ENCODE data around the gene UBAC2. TPM values are rescaled to one million over a fixed set of nuclear protein-coding genes. Genes with fewer than 3 reads are reported as not detected.

The UBAC2 gene
- total and polyA plus RNA-seq, 2 donors: 42.8 to 69.1 TPM

DNA sequence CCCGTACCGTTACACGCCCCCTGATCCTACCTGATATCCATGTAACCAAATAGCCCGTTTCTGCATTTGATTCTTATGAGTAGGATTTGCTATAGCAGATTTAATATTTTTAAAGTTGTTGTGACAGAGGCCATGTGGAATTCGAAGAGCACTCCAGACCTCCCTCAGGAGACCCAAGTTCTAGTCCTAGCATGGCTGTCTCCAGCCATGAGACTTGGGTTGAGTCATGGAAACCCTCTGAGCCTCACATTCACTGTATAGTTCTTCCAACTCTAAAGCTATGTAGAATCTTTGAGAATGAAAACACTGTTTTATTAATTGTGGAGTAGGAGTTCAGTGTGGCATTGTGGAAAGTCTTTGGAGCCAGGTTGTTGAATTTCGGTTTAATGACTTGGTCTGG, 114.5 kb downstream of the UBAC2 start:
- peaks cover 6 to 18% of the 10 kb centered on the region in 2 donors for H3K36me3 ChIP-seq (ENCODE audit: control insufficient read depth in 2 of 2, insufficient read depth in 2 of 2, low read length in 1 of 2)
- peaks cover 0 to 26% of the 10 kb centered on the region in 2 donors for H3K4me1 ChIP-seq (ENCODE audit: control insufficient read depth in 2 of 2, insufficient read depth in 2 of 2, low read length in 2 of 2)
- no peak overlapping the region for H3K4me3 ChIP-seq (ENCODE audit: low read length in 2 of 2)
- DNase-seq (ENCODE audit: low read depth in 6 of 9, low spot score in 9 of 9): no peak
- H3K27ac ChIP-seq (ENCODE audit: low read depth in 1 of 2, low read length in 1 of 2): peak overlapping the region in 1 of 2 donors; percentile 56
- WGBS: 88% methylated on average over 6 of the region's 6 CpGs
- H3K27me3 ChIP-seq (ENCODE audit: control insufficient read depth in 2 of 2, insufficient read depth in 1 of 2, low read length in 1 of 2): no peaks in the 10 kb centered on the region
- no peaks in the 10 kb centered on the region for H3K9me3 ChIP-seq (ENCODE audit: control insufficient read depth in 2 of 2, insufficient read depth in 1 of 2, low read length in 1 of 2)

DNA sequence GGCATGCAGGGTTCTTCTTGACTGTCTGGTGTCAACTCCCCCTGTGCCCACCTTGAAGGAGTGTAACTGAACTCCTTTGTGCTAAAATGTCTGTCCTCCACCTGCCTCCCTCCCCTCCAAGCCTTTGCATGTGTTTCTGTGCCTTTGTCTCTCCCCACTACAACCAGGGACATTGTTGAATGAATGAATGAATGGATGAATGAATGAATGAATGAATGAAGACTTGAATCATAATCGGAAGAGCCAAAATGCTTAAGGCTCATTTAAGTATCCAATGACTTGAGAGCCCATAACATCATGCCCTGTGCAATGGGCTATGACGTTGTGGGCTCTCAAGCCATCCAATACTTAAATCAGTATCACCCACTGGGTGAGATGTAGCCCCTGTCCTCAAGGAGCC, 115.6 kb downstream of the UBAC2 start:
- Histone ChIP-seq H3K4me1 (ENCODE audit: control insufficient read depth in 2 of 2, insufficient read depth in 2 of 2, low read length in 2 of 2) (peaks cover 0 to 25% of the 10 kb centered on the region in 2 donors), H3K9me3 (ENCODE audit: control insufficient read depth in 2 of 2, insufficient read depth in 1 of 2, low read length in 1 of 2) (no peaks in the 10 kb centered on the region), H3K27ac (ENCODE audit: low read depth in 1 of 2, low read length in 1 of 2) (no peak overlapping the region), H3K36me3 (ENCODE audit: control insufficient read depth in 2 of 2, insufficient read depth in 2 of 2, low read length in 1 of 2) (peaks cover 6 to 18% of the 10 kb centered on the region in 2 donors), H3K4me3 (ENCODE audit: low read length in 2 of 2) (no peak overlapping the region), H3K27me3 (ENCODE audit: control insufficient read depth in 2 of 2, insufficient read depth in 1 of 2, low read length in 1 of 2) (no peaks in the 10 kb centered on the region)
- no peak for DNase-seq (ENCODE audit: low read depth in 6 of 9, low spot score in 9 of 9)
- WGBS: 98% methylated on average over 2 of the region's 2 CpGs

DNA sequence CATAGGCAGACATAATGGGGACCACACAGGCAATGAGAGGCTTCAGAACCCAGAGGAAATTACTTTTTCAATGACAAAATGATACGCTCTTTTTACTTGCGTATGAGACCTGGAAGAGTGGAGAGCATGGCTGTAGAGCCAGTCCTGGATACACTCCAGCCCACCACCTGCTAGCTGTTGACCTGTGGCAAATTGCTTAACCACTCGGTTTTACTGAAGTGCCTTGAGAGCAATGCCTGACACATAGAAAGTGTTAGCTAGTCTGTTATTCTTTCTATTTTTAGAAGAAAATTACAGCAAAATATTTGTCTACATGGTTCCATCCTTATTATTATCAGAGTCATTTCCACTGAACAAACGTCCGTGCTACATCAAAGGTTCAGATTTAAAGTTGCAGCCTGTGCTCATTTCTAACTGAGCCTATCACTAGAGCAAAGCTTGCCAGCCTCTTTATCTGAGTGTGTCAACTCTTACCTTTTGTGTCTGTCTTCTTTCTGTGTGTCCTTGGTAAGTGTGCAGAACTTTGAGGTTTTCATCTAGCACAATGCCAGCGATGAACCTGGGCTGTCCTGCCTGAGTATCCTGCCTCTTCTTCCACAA, 116.1 kb downstream of the UBAC2 start:
- WGBS: 94% methylated on average over 6 of the region's 6 CpGs
- Histone ChIP-seq H3K36me3 (ENCODE audit: control insufficient read depth in 2 of 2, insufficient read depth in 2 of 2, low read length in 1 of 2) (peaks cover 6 to 18% of the 10 kb centered on the region in 2 donors), H3K9me3 (ENCODE audit: control insufficient read depth in 2 of 2, insufficient read depth in 1 of 2, low read length in 1 of 2) (no peaks in the 10 kb centered on the region), H3K27ac (ENCODE audit: low read depth in 1 of 2, low read length in 1 of 2) (no peak overlapping the region), H3K4me3 (ENCODE audit: low read length in 2 of 2) (no peak overlapping the region), H3K27me3 (ENCODE audit: control insufficient read depth in 2 of 2, insufficient read depth in 1 of 2, low read length in 1 of 2) (no peaks in the 10 kb centered on the region), H3K4me1 (ENCODE audit: control insufficient read depth in 2 of 2, insufficient read depth in 2 of 2, low read length in 2 of 2) (peaks cover 0 to 24% of the 10 kb centered on the region in 2 donors)
- DNase-seq (ENCODE audit: low read depth in 6 of 9, low spot score in 9 of 9): no peak

DNA sequence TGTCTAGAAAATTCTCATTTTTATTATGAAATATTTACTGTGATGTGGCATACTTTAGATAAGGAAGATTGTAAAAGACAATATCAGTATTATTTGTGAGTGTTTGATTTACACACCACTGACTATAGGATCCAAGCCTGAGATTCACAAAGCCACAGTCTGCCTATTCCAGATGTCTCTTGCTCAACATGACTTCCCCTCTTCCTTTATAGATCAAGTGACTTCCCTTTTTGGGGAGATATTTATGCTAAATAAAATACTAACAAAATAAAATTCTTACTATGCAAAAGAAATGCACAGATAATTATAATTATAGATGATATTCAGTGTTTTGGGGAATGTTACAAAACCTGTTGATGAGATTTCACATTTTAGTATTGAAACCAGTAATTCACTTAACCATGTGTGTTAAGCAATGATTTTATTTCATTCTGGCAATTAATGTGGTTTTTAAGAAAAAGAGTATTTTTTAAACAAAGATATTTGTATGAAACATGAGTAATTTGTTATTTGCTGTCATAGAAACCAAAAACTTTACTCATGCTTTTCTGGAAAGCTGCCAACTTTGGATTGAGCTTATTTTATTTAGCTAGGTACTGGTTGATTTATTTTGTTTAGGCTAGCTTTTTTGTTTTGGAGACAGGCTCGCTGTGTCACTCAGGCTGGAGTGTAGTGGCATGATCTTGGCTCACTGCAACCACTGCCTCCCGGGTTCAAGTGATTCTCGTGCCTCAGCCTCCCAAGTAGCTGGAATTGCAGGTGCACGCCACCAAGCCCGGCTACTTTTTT, 120.2 kb downstream of the UBAC2 start:
- Histone ChIP-seq H3K9me3 (ENCODE audit: control insufficient read depth in 2 of 2, insufficient read depth in 1 of 2, low read length in 1 of 2) (no peaks in the 10 kb centered on the region), H3K4me1 (ENCODE audit: control insufficient read depth in 2 of 2, insufficient read depth in 2 of 2, low read length in 2 of 2) (peaks cover 0 to 16% of the 10 kb centered on the region in 2 donors), H3K27me3 (ENCODE audit: control insufficient read depth in 2 of 2, insufficient read depth in 1 of 2, low read length in 1 of 2) (no peaks in the 10 kb centered on the region), H3K36me3 (ENCODE audit: control insufficient read depth in 2 of 2, insufficient read depth in 2 of 2, low read length in 1 of 2) (peaks cover 10 to 16% of the 10 kb centered on the region in 2 donors), H3K4me3 (ENCODE audit: low read length in 2 of 2) (no peak overlapping the region), H3K27ac (ENCODE audit: low read depth in 1 of 2, low read length in 1 of 2) (no peak overlapping the region)
- no peak for DNase-seq (ENCODE audit: low read depth in 6 of 9, low spot score in 9 of 9)
- 93% methylated on average over 5 of the region's 5 CpGs for WGBS

DNA sequence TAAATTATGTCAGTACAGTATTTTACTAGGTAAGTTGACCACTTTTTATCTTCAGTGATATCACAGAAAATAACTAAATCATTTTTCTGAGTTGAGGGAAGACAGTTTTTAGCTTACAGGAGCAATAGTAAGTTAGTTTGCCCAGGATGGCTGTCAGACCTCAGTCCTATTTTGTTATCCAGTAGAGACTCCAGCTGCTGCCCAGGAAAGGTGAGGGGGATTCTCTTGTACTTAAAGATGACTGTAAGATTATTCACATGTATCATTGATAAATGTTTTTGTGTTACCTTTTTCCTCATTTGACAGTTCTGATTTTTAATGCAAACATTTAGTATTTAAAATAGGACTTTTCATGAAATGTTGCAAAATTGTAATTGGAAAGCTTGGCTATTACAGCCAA, 121.1 kb downstream of the UBAC2 start:
- no peaks in the 10 kb centered on the region for H3K27me3 ChIP-seq (ENCODE audit: control insufficient read depth in 2 of 2, insufficient read depth in 1 of 2, low read length in 1 of 2)

DNA sequence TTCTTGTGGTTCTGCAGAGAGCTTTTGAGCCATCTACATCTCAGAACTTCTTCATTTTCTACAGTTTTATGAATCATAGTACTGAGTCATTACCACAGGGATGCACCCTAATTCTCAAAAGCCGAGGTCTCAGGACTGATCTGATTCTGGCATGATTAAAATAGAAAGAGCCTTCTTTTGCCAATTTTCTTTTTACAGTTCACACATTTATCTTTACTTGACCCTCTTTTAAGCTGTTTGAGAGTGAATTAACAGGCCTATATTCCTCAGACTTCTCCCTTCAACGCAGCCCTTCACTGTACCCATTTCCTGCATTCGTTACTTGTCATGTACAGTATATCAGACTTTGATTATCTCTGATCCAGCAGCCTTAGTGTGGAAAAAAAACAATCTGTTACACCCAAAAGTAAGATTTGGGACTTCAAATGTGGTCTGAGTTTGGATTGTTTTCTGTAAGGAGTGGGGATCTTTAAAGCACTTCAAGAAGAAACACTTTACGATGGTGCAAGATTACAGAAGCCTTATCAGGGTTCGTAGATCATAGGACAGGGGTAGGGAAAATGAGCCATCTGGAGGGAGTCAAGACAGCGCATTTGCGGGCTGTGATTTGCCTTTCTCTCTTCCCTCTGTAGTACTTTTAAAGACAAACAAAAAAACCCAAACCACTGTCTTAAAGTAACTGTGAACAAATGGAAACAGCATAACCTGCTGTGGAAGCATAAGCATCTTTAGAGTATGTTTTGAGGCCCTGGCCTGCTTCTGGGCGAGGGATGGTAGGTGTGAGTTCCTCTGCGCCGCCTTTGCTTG, 121.8 kb downstream of the UBAC2 start:
- H3K4me1 ChIP-seq (ENCODE audit: control insufficient read depth in 2 of 2, insufficient read depth in 2 of 2, low read length in 2 of 2): peaks cover 0 to 13% of the 10 kb centered on the region in 2 donors

More for the DNA sequence above, 121.1 kb downstream of the UBAC2 start:
- Histone ChIP-seq H3K9me3 (ENCODE audit: control insufficient read depth in 2 of 2, insufficient read depth in 1 of 2, low read length in 1 of 2) (no peaks in the 10 kb centered on the region), H3K27ac (ENCODE audit: low read depth in 1 of 2, low read length in 1 of 2) (no peak overlapping the region), H3K4me1 (ENCODE audit: control insufficient read depth in 2 of 2, insufficient read depth in 2 of 2, low read length in 2 of 2) (peaks cover 0 to 13% of the 10 kb centered on the region in 2 donors), H3K4me3 (ENCODE audit: low read length in 2 of 2) (no peak overlapping the region), H3K36me3 (ENCODE audit: control insufficient read depth in 2 of 2, insufficient read depth in 2 of 2, low read length in 1 of 2) (peaks cover 13 to 18% of the 10 kb centered on the region in 2 donors)
- DNase-seq (ENCODE audit: low read depth in 6 of 9, low spot score in 9 of 9): no peak

DNA sequence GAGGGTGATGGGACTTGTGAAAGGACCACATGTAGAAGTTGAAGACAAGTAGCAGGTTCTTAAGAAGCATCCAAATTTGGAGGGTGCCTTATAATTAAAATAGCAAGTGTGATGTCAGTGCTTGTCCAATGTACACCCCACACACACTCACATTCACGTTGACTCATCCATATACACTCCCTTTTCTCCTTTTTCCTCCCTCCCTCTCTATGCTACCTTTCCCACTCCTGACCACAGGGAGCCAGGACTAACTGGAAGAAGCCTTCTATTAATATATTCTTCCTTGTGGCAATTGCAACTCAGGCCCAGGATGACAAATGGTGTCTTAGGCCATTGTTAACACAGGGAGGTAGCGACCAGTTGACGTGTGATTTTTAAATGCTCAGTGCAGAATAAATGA, 122.8 kb downstream of the UBAC2 start:
- H3K4me3 ChIP-seq (ENCODE audit: low read length in 2 of 2): no peak overlapping the region
- H3K27me3 ChIP-seq (ENCODE audit: control insufficient read depth in 2 of 2, insufficient read depth in 1 of 2, low read length in 1 of 2): no peaks in the 10 kb centered on the region
- over 99% methylated on average over 3 of the region's 3 CpGs for WGBS
- H3K4me1 ChIP-seq (ENCODE audit: control insufficient read depth in 2 of 2, insufficient read depth in 2 of 2, low read length in 2 of 2): peaks cover 0 to 13% of the 10 kb centered on the region in 2 donors
- DNase-seq (ENCODE audit: low read depth in 6 of 9, low spot score in 9 of 9): no peak
- peak overlapping the region in 1 of 2 donors; percentile 52 for H3K27ac ChIP-seq (ENCODE audit: low read depth in 1 of 2, low read length in 1 of 2)
- peaks cover 11 to 16% of the 10 kb centered on the region in 2 donors for H3K36me3 ChIP-seq (ENCODE audit: control insufficient read depth in 2 of 2, insufficient read depth in 2 of 2, low read length in 1 of 2)
- no peaks in the 10 kb centered on the region for H3K9me3 ChIP-seq (ENCODE audit: control insufficient read depth in 2 of 2, insufficient read depth in 1 of 2, low read length in 1 of 2)

More for the DNA sequence above, 121.8 kb downstream of the UBAC2 start:
- Histone ChIP-seq H3K27ac (ENCODE audit: low read depth in 1 of 2, low read length in 1 of 2) (peak overlapping the region; percentile 4 to 49), H3K27me3 (ENCODE audit: control insufficient read depth in 2 of 2, insufficient read depth in 1 of 2, low read length in 1 of 2) (no peaks in the 10 kb centered on the region), H3K4me3 (ENCODE audit: low read length in 2 of 2) (no peak overlapping the region), H3K9me3 (ENCODE audit: control insufficient read depth in 2 of 2, insufficient read depth in 1 of 2, low read length in 1 of 2) (no peaks in the 10 kb centered on the region), H3K36me3 (ENCODE audit: control insufficient read depth in 2 of 2, insufficient read depth in 2 of 2, low read length in 1 of 2) (peaks cover 11 to 13% of the 10 kb centered on the region in 2 donors)
- WGBS: 52% methylated on average over 10 of the region's 10 CpGs
- DNase-seq (ENCODE audit: low read depth in 6 of 9, low spot score in 9 of 9): peak in 1 of 9 donors; percentile 53

DNA sequence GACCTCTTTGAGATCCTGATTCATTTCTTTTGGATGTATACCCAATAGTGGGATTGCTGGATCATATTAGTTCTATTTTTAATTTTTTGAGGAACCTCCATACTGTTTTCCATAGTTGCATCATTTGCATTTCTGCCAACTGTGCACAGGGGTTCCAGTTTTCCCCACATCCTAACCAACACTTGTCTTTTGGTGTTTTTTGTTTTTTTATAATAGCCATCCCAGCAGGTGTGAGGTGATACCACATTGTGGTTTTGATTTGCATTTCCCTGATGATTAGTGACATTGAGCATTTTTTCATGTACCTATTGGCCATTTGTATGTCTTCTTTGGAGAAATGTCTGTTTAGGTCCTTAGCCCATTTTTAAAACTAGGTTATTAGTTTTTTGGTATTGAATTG, 125.4 kb downstream of the UBAC2 start:
- DNase-seq (ENCODE audit: low read depth in 6 of 9, low spot score in 9 of 9): no peak
- H3K36me3 ChIP-seq (ENCODE audit: control insufficient read depth in 2 of 2, insufficient read depth in 2 of 2, low read length in 1 of 2): peaks cover 7 to 20% of the 10 kb centered on the region in 2 donors

DNA sequence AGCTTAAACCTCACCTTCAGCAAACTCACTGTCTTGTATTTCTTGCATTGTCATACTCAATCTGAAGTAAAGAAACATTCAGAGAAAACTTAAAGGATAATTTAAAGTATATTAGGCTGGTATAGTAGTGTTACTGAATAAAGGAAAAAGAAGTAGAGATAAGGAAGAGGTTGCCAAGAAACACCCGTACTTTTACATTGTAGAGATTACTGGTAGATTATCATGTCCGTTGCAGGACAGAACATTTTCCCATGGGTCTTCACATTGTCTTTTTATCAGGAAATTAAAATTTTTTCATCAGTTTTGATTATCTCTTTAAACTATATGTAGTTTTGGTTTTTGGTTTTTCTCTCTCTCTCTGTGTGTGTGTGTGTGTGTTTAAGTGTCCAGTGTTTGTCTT, 126.5 kb downstream of the UBAC2 start:
- Histone ChIP-seq H3K4me1 (ENCODE audit: control insufficient read depth in 2 of 2, insufficient read depth in 2 of 2, low read length in 2 of 2) (peaks cover 2 to 18% of the 10 kb centered on the region in 2 donors), H3K36me3 (ENCODE audit: control insufficient read depth in 2 of 2, insufficient read depth in 2 of 2, low read length in 1 of 2) (peaks cover 7 to 20% of the 10 kb centered on the region in 2 donors)
- 97% methylated on average over 2 of the region's 2 CpGs for WGBS

More for the DNA sequence above, 125.4 kb downstream of the UBAC2 start:
- Histone ChIP-seq H3K4me3 (ENCODE audit: low read length in 2 of 2) (no peak overlapping the region), H3K9me3 (ENCODE audit: control insufficient read depth in 2 of 2, insufficient read depth in 1 of 2, low read length in 1 of 2) (no peaks in the 10 kb centered on the region), H3K27me3 (ENCODE audit: control insufficient read depth in 2 of 2, insufficient read depth in 1 of 2, low read length in 1 of 2) (no peaks in the 10 kb centered on the region), H3K27ac (ENCODE audit: low read depth in 1 of 2, low read length in 1 of 2) (no peak overlapping the region), H3K4me1 (ENCODE audit: control insufficient read depth in 2 of 2, insufficient read depth in 2 of 2, low read length in 2 of 2) (peaks cover 0 to 13% of the 10 kb centered on the region in 2 donors)

More for the DNA sequence above, 126.5 kb downstream of the UBAC2 start:
- DNase-seq (ENCODE audit: low read depth in 6 of 9, low spot score in 9 of 9): no peak
- H3K9me3 ChIP-seq (ENCODE audit: control insufficient read depth in 2 of 2, insufficient read depth in 1 of 2, low read length in 1 of 2): no peaks in the 10 kb centered on the region
- no peak overlapping the region for H3K4me3 ChIP-seq (ENCODE audit: low read length in 2 of 2)
- H3K27ac ChIP-seq (ENCODE audit: low read depth in 1 of 2, low read length in 1 of 2): no peak overlapping the region
- no peaks in the 10 kb centered on the region for H3K27me3 ChIP-seq (ENCODE audit: control insufficient read depth in 2 of 2, insufficient read depth in 1 of 2, low read length in 1 of 2)

Data from thymus (tissue), 11 donors.